ENCODE results near the gene DPY19L1.
A peak's percentile ranks its signal among the peaks of the same experiment; 100 is the strongest.
"Not testable (repeated sequence)": the region's sequence is repeated elsewhere in the genome, so short reads cannot be mapped to it uniquely, and the experiment has no call there.

DPY19L1 gene

GRCh38 chr7:34985155-34985554 is 52.1 kb downstream of the DPY19L1 start:
- not testable (repeated sequence) for DNase-seq

- DNase-seq, result not testable (repeated sequence)
Measured at GRCh38 chr7:34984140-34984539, 53.1 kb downstream of the DPY19L1 start.

GRCh38 chr7:34982371-34983019 is 54.8 kb downstream of the DPY19L1 start:
- DNase-seq, result no peak

- DNase-seq, result not testable (repeated sequence)
Measured at GRCh38 chr7:34979124-34979523, 58.2 kb downstream of the DPY19L1 start.

GRCh38 chr7:34973400-34973760 is 63.9 kb downstream of the DPY19L1 start:
- no peak for DNase-seq

DNA sequence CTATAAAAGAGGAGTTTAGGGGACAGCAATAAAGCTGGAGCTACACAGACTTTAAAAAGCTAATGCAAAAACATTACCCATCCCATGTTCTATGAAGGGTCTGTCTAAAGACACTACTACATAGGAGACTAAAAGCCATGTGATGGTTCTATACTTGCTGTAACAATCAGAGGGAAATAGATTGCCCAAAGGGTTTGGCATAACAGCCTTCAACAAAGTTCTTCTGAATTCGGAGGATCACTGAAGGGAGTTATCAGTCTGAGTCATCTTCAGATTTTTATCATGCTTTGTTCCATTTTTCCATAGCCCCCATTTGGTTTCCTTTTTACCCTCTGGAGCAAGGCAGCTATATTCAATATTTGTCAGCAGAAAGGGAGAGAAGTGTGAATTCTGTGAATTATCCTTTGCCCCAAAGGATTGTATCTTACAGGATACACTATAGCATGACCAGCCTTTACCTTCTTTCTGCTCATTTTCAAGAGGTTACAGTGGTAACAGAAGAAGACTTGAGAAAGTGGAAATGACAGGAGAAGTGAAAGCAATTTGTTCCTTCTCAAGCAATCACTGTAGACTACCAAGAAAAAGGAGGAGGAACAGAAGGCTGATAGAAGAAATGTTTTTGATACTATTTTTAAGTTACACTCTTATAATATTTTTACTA is 64.4 kb downstream of the DPY19L1 start:
- DNase-seq, result not testable (repeated sequence)

GRCh38 chr7:34967818-34968217 is 69.5 kb downstream of the DPY19L1 start:
- not testable (repeated sequence) for DNase-seq

- not testable (repeated sequence) for DNase-seq
Measured at GRCh38 chr7:34966504-34966903, 70.8 kb downstream of the DPY19L1 start.

GRCh38 chr7:34958021-34958420 is 79.3 kb downstream of the DPY19L1 start:
- no peak for DNase-seq

DNA sequence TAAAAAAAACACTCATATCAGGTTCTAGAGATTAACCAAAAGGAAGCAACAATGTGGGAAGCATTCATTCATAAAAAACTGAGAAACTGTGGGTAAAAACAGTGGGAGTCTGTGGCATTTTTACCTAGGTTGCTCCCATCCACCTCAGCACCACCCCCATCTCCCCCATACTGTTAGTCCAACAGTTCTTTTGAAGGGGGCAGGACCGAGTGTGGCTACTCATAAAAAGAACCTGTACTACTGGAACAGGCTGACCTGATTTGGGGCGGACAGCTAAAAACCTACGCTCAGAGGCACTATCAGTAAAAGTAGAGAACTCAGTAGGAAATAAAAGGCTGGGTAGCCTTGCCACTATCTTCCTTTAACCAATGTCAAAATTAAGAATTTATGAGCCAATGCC is 84.5 kb downstream of the DPY19L1 start:
- DNase-seq, result no peak

DNA sequence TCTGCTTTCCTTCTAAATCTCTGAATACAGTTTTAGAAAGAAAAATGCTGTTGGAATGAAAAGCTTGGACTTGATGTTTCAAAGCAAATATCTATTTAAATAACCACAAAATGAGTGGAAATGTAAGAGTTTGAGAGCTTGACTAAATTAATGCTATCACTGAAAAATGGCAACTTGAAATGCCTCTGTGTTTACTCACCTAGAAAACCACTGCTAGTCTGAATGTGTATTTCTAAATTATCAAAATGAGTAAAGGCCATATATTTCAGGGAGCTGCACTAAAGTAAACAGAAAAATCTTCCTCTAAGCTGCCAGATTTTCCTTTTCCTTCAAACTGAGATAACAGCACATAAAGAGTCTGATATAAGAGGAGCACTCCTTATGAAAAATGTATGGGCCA is 87.9 kb downstream of the DPY19L1 start:
- DNase-seq, result no peak

DNA sequence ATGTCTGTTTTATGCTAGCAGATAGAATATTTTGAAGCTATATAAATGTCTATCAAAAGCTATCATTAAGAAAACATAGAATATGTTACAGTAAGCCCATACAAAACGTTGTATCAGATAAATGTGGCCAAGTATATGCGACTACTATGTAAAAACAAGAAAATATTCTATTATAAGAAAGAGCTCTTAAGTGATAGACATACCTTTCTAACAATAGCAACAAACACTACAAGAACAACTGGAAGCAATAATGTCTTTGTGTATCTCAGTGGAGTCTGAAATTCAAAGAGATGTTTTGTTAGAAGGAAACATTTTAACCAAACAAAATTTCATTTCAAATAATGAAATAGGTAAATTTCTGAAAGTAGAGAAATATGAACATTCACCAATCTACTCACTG is 89.9 kb downstream of the DPY19L1 start:
- DNase-seq, result not testable (repeated sequence)

GRCh38 chr7:34946486-34946885 is 90.8 kb downstream of the DPY19L1 start:
- no peak for DNase-seq

- not testable (repeated sequence) for DNase-seq
Measured at GRCh38 chr7:34945894-34946477, 91.3 kb downstream of the DPY19L1 start.

- peak; percentile 76 for DNase-seq
Measured at GRCh38 chr7:34939175-34939574, 98.1 kb downstream of the DPY19L1 start.

DNA sequence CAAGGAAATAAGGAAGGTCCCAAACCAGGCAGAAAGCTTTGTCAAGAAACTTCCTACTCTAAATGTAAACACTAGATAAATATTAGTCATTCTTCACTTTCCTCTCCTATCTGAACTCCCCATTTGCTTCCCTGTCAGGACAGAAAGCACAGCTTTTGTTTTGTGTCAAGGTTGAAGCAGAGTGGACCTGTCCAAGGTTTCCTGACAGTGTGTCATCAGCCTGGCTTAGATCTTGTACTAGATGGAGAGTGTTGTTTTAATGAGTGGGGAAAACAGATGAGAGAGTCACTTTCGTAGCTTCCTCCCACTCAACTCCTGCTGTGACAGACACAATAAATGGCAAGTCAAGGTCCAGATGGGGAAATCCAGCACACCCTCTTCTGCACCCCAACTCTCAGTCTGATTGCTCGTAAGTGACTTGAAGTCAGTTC is 101.5 kb downstream of the DPY19L1 start:
- DNase-seq, result not testable (repeated sequence)

DNA sequence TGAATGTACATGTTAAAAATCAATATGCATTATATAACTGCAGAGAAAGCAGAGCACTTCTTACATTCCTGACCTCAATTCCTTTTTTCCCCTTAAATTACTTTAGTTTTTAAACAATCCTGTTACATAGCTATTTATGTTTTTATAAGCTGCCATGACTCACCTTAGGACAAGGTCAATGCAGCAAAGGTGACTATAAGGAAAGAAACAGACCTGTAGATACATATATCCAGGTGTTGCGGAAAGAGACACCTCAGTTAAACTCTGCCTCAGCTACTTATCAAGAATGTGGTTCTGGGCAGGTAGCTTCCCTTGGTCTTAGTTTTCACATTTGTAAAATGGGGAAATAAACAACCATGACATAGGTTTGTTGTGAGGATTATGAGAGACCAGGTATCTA is 105.5 kb downstream of the DPY19L1 start:
- no peak for DNase-seq

DNA sequence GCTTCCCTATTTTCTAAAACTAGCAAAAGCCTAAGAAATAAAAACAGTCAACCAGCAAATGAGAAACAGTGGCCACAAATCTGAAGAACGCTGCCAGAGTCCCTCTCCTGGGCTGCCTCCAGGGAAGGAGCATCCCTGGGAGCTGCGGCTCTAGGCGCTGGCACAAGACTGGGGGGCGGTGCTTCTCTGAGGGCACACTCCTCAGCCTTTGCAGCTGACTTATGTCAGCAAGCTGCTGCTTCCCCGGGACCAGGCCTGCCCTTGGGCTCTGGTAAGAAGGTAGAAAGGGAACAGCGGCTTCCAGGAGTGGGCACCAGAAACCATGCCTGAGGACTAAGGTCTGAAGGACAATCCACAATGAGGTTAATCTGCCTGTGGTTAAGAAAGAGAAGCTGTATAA is 107.5 kb downstream of the DPY19L1 start:
- DNase-seq, result not testable (repeated sequence)

DNA sequence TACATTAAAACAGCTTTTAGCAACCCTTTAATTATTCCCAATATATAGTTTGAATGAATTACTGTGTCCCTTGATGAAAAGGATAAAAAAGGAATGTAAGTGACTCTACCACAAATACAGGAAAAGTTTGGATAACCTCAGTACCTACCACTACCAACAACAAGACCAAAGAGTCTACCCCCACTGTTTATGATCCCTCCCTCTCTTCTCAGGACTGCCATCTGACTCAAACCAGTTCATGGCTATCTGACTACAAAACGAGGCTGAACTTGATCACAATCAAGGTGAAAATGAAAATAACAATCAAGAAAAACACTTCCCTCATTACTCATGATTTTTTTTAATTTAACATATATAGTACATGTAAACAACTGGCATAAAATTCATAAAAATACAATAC is 108.7 kb downstream of the DPY19L1 start:
- no peak for DNase-seq

DNA sequence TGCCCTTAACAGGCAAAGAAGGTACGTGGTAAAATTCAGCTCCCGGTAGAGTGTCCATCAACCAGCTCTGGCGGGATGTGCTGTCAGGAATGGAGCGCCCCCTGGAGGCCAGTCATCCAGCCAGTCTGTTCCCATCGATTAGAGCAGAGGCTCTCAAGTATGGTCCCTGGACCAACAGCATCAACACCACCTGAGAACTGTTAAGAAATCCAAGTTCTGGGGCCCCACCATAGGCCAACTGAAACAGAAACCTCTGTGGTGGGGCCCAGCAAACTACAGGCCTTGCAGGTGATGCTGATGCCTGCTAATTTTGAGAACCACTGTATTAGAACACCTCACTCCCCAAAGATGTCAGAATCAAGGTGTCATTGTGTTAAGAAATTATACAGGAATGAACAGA is 109.2 kb downstream of the DPY19L1 start:
- DNase-seq, result peak; percentile 22

- not testable (repeated sequence) for DNase-seq
Measured at GRCh38 chr7:34920470-34920869, 116.8 kb downstream of the DPY19L1 start.

GRCh38 chr7:34919038-34919437 is 118.2 kb downstream of the DPY19L1 start:
- not testable (repeated sequence) for DNase-seq

GRCh38 chr7:34918198-34918861 is 119.0 kb downstream of the DPY19L1 start:
- not testable (repeated sequence) for DNase-seq

DNA sequence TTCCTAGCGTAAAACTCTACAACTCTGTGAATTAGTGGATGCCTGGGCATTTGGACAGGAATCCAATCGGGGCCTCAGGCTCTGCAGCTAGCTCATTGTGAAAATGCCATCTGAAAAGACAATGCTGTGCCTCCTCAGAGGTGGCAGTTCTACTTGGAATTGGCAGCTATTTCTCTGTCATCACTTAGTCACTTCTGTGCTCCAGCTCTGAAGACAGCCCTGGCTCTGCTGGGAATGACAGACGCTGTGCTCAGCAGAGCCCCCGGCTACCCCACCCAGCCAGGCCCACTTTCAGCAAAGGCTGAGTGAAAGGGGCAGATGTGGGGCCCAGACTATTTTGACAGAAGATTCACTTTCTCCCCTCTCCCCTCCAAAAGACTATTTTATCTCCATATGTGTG is 119.8 kb downstream of the DPY19L1 start:
- not testable (repeated sequence) for DNase-seq

Measured in HCEC 1CT (cell line).